GM19328 (cell line): ENCODE results near the gene PTPRM.

Source experiments
- ATAC-seq: cut with Tn5 transposase; IDR thresholded peaks from one replicate; pipeline ENCODE4 v1.9.1; 2021; ENCODE audit warnings: mild to moderate bottlenecking, moderate library complexity; ENCODE audit not compliant: unreplicated experiment

The PTPRM gene

DNA sequence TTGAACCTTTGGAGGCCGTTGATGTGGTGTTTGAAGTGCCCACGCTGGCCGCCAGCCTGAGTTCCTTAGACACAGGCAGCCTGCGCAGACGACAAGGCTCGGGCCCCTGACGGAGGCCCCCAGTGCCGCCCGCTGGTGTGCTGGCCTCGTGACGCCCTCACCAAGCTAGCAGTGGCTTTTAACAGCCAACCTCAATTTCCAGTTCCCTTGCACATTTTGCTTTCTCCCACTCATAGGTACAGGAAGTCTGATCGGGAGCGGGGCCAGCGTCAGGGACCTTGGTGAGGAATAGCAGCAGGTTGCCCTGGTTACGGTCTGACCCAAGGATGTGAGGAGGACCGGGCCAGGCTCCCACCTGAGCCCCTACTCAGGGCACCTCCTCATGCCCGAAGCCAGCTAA is 834.5 kb downstream of the PTPRM start:
- no peak for ATAC-seq

GRCh38 chr18:8402237-8402636 is 835.1 kb downstream of the PTPRM start:
- no peak for ATAC-seq

- ATAC-seq: no peak
These were observed 836.6 kb downstream of the PTPRM start for GRCh38 chr18:8403713-8404112.

GRCh38 chr18:8406186-8406867 is 839.2 kb downstream of the PTPRM start:
- ATAC-seq: no peak

DNA sequence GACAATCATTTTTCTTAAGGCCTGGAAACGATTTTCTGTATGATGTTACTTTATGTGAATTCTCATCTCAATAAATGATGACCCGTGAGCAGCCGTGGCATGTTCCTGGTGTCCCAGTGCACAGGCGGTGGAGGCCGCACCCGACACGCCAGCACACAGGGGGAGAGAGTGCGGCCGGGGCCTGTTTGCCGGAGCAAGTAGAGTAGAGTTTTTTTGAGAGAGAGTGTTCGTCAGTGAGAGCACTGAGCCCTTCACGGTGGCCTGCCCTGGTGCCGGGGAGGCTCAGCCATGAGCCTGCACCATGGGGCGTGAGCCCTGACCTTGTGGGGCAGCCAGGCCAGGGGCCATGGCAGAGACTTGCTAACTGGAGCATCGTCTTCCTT is 839.7 kb downstream of the PTPRM start:
- ATAC-seq: no peak

GRCh38 chr18:8409151-8409550 is 842.0 kb downstream of the PTPRM start:
- ATAC-seq: no peak

- ATAC-seq: no peak
These were observed 844.4 kb downstream of the PTPRM start for GRCh38 chr18:8411492-8411891.

DNA sequence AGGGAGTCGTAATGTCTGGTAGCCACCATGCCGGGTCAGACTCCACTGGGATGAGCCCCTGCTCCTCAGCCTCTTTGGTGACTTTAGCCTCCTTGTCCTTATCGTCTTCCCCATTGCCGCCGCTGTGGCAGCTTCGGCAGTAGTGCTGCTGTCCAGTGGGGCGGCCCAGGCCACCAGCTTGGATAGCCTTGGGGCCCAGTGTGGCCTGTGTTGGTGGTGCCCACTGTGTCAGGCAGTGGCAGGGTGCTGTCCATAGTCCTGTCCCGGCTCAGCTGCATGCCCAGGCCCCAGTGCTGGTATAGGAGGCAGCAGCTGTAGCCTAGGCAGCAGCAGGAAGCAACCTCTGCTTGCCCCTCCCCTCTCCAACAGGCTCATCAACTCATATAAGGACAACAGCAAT is 845.0 kb downstream of the PTPRM start:
- no peak for ATAC-seq

DNA sequence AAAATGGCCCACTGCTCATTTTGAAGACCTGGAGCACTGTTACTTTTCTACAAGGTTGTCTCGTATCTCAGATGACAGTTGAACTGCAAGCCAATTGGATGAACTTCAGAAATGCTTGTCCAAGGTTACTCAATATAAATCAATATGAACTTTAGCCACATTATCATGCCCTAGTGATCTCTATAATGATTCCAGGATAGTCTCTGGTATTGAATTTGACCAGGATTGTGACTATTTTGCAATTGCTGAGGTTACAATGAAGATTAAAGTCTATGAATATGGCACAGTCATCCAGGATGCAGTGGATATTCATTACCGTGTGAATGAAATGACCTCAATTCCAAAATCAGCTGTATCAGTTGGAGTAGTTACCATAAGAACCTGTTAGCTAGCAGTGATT is 846.1 kb downstream of the PTPRM start:
- no peak for ATAC-seq

DNA sequence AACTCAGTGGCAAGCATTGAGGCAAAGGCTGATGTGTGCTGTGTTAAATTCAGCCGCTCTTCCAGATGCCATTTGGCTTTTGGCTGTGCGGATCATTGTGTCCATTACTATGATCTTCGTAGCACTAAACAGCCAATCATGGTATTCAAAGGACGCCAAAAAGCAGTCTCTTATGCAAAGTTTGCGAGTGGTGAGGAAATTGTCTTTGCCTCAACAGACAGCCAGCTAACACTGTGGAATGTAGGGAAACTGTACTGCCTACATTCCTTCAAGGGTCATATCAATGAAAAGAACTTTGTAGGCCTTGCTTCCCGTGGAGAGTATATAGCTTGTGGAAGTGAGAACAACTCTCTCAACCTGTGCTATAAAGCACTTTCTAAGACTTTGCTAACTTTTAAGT is 846.6 kb downstream of the PTPRM start:
- ATAC-seq: no peak

- no peak for ATAC-seq
These were observed 849.3 kb downstream of the PTPRM start for GRCh38 chr18:8416212-8417019.

DNA sequence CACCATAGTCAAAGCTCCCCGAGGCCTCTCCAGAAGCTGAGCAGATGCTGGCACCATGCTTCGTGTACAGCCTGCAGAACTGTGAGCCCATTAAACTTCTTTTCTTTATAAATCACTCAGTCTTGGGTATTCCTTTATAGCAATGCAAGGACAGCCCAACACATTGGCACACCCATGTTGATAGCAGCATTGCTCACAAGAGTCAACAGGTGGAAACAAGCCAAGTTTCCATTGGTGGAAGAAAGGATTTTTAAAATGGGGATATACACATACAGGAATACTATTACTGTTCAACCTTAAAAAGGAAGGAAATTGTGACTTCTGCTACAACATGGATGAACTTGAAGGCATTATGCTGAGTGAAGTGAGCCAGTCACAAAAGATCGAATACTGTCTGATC is 855.3 kb downstream of the PTPRM start:
- no peak for ATAC-seq

DNA sequence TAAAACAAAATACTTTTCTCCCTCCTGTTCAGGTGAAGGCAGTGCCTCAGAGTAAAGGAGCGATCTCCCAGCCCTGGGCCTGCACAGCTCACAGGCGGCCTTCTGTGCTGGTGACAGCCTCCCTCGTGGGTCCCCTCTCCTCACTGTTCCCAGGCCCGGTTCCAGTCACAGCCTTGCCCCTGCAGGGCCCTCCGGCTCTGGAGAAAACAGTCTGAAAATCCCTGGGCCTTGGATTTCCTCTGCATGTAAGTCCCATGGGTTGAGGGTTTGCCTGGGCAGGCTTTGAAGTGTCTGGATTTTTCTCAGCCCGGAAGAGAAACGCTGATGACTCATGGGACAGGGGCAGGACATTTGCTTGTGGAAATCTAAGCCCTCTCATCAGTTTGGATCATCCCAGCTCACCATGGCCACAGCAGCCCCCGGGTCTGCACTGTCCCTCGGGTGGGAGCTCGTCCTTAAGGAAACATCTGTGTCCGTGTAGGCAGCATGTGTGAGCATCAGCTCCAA is 856.0 kb downstream of the PTPRM start:
- no peak for ATAC-seq

GRCh38 chr18:8424481-8424880 is 857.4 kb downstream of the PTPRM start:
- no peak for ATAC-seq

DNA sequence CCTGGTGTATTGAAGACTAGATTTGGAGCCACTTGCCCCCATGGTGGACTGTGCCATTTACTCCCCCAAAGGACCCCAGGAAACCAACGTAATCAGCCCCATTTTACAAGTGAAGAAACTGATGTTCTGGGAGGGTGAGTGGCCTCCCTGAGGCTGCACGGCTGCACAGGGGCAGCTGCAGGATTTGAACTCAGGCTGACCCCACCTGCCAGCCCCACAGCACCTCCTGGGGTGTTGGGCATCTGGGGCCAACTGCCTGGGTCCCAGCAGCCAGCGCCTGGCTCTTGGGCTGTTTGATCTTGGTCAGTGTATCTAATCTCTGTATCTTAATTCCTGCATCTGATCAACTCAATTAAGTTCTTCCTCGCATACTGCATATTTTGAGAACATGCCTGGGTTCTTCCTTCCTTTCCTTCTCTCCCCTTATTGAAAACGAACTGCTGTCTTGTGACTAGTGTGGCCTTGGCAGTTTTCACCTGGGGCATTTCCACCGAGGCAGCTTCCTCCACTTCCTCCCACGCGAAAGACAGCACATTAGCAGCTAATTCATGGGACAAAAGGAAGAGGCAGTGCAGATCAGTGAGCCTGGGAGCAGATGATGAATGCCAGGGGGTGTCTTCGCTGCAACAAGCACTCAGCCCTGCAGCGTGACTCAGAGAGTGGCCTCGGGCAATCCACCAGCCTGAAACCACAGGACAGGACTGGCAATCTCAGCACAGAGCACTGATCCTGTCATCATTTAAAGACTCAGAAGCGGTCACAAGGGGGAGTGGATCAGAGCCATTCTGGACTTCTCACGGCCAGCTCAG is 858.0 kb downstream of the PTPRM start:
- ATAC-seq: no peak

GRCh38 chr18:8426401-8426800 is 859.3 kb downstream of the PTPRM start:
- ATAC-seq: no peak

GRCh38 chr18:8427339-8427738 is 860.2 kb downstream of the PTPRM start:
- no peak for ATAC-seq

GRCh38 chr18:8428951-8429350 is 861.8 kb downstream of the PTPRM start:
- no peak for ATAC-seq

GRCh38 chr18:8431036-8431435 is 863.9 kb downstream of the PTPRM start:
- ATAC-seq: no peak

DNA sequence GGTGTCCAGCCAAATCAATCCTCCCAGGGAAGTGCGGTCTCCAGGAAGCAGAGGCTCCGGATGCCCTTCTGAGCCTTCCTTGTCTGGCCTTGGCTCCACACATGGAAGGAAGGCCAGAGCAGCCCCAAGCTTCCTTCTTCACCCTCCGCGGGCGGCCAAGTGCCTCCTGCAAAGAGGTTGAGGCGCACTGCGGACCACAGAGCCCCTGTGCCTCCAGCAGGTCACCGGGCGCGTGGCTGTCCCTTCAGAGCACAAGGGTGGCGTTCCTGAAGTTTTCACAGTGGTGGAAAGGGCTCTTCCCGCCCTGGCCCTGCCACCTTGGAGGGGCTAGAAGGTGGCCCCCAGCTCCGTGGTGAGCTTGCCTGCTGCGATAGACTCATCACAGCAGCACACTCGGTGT is 866.2 kb downstream of the PTPRM start:
- ATAC-seq: no peak

- no peak for ATAC-seq
These were observed 866.7 kb downstream of the PTPRM start for GRCh38 chr18:8433771-8434170.

DNA sequence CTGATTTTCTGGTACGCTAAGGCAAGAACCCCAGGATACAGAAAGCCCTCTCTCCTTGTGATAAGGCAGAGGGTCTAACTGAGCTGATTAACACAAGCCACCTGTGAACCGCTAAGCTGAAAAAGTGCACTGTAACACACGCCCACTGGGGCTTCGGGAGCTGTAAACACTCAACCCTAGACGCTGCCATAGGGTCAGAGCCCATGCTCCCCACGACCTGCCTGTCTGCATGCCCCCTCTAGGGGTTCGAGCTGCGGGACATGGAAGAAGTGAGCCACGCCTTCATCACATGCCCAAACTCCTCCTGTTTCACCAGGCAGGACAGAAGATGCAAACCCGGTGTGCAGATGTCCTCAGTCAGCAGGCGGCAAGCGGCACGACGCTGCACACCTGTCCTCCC is 868.3 kb downstream of the PTPRM start:
- no peak for ATAC-seq
